Endothelial cell (in vitro differentiated cells): ENCODE results near the gene CIBAR2. TPM values are rescaled to one million over a fixed set of nuclear protein-coding genes. Genes with fewer than 3 reads are reported as not detected.

Experiments used
- DNase-seq: peaks from one replicate; pipeline ENCODE4 v3.0.0; 2021; ENCODE audit warnings: low spot score
- H3K27ac Mint-ChIP-seq: one replicate; pipeline ENCODE4 v1.8.0; 2021; ENCODE audit warnings: mixed read lengths, inconsistent platforms; ENCODE audit not compliant: unreplicated experiment
- H3K27me3 Mint-ChIP-seq: one replicate; pipeline ENCODE4 v1.8.0; 2021; ENCODE audit warnings: mild to moderate bottlenecking, moderate library complexity, mixed read lengths, inconsistent platforms; ENCODE audit not compliant: unreplicated experiment
- H3K36me3 Mint-ChIP-seq: one replicate; pipeline ENCODE4 v1.8.0; 2021; ENCODE audit warnings: mild to moderate bottlenecking, low read depth, mixed read lengths, inconsistent platforms; ENCODE audit not compliant: unreplicated experiment
- H3K4me1 Mint-ChIP-seq: one replicate; pipeline ENCODE4 v1.8.0; 2021; ENCODE audit warnings: mild to moderate bottlenecking, mixed read lengths, inconsistent platforms; ENCODE audit not compliant: unreplicated experiment
- H3K4me3 Mint-ChIP-seq: one replicate; pipeline ENCODE4 v1.8.0; 2021; ENCODE audit warnings: mild to moderate bottlenecking, mixed read lengths, inconsistent platforms; ENCODE audit not compliant: unreplicated experiment
- H3K9me3 Mint-ChIP-seq: one replicate; pipeline ENCODE4 v1.8.0; 2021; ENCODE audit warnings: mixed read lengths, inconsistent platforms; ENCODE audit not compliant: unreplicated experiment
- total RNA-seq: library from RNA; stranded (reverse); fragmentation: NEBNext Ultra II Directional; extraction: Animal tissue kit (Norgen Biotek cat#: 25700); gene quantifications from one replicate; pipeline ENCODE4 v1.2.1, GENCODE V29; 2021; ENCODE audit not compliant: unreplicated experiment
- TF ChIP-seq, protein P1 (sequence below): fragments of 200-600 bp; sonication (generic); IDR thresholded peaks from one replicate; pipeline ENCODE4 v1.5.0; 2021; ENCODE audit warnings: antibody characterized with exemption; ENCODE audit not compliant: unreplicated experiment

Gene CIBAR2
- total RNA-seq, 1 donor from 2014 or later: not detected

DNA sequence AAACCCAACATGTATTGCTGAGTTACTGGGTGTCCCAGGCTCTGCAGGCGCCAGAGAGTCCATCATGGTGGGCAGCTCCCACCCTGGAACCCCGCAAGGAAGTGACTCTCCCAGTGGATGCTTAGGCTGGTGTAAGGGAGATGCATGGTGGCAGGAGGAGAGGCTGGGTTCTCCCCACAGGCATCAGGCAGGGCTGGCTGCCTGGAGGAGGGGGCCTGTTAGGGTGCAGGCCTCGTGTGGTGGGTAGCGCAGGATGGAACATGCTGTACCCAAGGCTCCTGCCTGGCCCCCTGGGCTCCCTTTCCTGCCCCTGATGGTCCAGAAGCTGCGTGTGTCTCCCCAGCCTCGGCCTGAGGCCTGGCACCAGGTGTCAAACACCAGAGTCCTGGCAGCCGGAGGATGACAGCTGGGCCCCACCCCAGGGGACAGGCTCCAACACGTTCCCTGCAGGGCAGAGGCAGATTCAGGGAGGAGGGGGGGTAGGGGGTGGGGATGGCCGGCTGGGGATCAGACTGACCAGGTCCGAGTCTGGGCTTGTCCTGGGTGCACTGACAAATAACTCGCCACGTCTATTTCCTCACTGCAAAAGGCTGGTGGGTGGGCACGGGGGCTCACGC, 40.2 kb upstream of the CIBAR2 start:
- TF ChIP-seq, protein P1, sequence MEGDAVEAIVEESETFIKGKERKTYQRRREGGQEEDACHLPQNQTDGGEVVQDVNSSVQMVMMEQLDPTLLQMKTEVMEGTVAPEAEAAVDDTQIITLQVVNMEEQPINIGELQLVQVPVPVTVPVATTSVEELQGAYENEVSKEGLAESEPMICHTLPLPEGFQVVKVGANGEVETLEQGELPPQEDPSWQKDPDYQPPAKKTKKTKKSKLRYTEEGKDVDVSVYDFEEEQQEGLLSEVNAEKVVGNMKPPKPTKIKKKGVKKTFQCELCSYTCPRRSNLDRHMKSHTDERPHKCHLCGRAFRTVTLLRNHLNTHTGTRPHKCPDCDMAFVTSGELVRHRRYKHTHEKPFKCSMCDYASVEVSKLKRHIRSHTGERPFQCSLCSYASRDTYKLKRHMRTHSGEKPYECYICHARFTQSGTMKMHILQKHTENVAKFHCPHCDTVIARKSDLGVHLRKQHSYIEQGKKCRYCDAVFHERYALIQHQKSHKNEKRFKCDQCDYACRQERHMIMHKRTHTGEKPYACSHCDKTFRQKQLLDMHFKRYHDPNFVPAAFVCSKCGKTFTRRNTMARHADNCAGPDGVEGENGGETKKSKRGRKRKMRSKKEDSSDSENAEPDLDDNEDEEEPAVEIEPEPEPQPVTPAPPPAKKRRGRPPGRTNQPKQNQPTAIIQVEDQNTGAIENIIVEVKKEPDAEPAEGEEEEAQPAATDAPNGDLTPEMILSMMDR: no peak
- peaks cover 7% of the 10 kb centered on the region for H3K27me3 Mint-ChIP-seq
- no peaks in the 10 kb centered on the region for H3K9me3 Mint-ChIP-seq
- peaks cover 21% of the 10 kb centered on the region for H3K4me1 Mint-ChIP-seq
- no peak overlapping the region for H3K27ac Mint-ChIP-seq
- no peak for DNase-seq
- H3K4me3 Mint-ChIP-seq: no peak overlapping the region
- peaks cover 7% of the 10 kb centered on the region for H3K36me3 Mint-ChIP-seq

DNA sequence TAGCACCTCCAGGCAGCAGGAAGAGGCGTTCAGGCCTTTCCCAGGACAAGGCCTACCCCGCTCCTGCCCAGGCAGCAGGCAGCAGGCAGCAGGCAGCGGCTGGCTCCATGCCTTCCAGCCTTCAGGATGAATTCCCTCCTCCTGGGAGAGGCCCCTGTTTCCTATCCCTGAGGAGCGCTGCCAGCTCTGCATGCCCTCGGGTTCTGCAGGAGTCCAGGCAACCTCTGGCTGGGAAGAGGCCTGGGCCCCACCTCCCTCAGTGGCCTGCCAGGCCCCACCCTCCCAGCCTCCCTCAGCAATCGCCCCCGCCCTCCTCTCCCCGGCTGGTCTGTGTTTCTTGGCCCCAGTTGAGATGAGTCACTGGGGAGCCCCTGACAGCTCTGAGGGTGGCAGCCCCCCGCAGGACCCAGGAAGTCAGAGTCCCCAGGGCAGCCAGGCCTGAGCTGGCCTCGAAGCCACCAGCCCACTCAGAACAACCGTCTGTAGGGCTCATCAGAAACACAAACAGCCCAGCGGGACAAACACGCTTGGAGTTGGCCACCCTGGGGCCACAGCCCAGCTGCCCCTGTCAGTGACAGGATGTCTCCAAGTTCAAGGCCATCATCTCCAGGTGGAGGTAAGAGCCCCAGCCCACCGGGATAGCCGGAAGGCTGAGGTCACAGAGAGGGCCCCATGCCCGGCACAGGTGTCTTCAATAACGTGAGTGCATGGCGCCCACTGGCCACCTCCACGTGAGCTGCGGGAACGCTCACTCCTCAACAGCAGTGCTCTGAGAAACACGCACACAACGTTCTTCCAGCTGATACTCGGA, 39.5 kb upstream of the CIBAR2 start:
- Mint-ChIP-seq H3K36me3 (peaks cover 2% of the 10 kb centered on the region), H3K27me3 (peaks cover 3% of the 10 kb centered on the region), H3K4me1 (peaks cover 21% of the 10 kb centered on the region), H3K27ac (no peak overlapping the region), H3K4me3 (no peak overlapping the region), H3K9me3 (no peaks in the 10 kb centered on the region)
- TF ChIP-seq, protein P1: no peak
- DNase-seq: no peak

DNA sequence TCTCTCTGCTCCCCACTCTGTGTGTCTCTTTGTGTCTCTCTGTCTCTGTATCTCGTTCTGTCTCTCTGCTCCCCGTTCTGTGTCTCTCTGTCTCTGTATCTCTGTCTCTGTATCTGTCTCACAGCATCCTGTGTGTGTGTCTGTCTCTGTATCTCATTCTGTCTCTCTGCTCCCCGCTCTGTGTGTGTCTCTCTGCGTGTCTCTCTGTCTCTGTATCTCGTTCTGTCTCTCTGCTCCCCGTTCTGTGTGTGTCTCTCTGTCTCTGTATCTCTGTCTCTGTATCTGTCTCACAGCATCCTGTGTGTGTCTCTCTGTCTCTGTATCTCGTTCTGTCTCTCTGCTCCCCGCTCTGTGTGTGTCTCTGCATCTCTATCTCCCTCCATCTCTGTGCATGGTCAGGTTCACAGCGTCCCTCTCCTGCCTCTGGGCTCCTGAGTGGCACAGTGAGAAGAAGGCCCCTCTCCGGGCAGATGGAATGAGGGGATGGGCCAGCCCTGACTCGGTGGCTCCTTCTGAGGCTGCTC, 38.9 kb upstream of the CIBAR2 start:
- Mint-ChIP-seq H3K27ac (no peak overlapping the region), H3K27me3 (peaks cover 2% of the 10 kb centered on the region), H3K4me1 (peaks cover 26% of the 10 kb centered on the region), H3K9me3 (no peaks in the 10 kb centered on the region), H3K4me3 (no peak overlapping the region), H3K36me3 (no peaks in the 10 kb centered on the region)
- TF ChIP-seq, protein P1: no peak
- no peak for DNase-seq

DNA sequence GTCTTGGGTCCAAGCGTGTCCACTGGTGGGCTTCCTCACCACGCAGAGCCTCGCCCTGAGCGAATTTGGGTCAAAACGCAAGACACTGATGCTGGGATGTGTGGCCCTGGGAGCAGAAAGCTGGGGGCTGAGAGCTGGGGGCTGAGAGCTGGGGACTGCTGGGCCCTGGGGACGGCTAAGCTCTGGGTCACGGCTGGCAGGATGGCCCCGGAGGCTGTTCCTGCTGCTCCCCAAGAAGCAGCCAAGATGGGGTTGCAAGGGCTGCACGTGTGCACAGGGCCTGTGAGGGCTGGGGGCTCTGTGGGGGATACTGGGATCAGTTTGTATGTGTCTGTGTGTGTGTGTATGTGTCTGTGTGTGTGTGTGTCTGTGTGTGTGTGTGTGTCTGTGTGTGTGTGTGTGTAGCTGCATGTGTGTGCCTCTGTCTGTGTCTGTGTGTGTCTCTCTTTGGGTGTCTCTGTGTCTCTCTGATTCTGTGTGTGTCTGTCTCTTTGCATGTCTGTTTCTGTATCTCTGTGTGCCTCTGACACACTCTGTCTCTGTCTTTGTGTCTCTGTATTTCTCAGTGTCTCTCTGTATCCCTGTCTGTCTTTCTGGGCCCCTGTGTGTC, 38.2 kb upstream of the CIBAR2 start:
- no peak for DNase-seq
- Mint-ChIP-seq H3K4me1 (peaks cover 32% of the 10 kb centered on the region), H3K4me3 (no peak overlapping the region), H3K27ac (peak overlapping the region; percentile 22), H3K27me3 (peaks cover 3% of the 10 kb centered on the region), H3K9me3 (no peaks in the 10 kb centered on the region), H3K36me3 (no peaks in the 10 kb centered on the region)
- TF ChIP-seq, protein P1: no peak

DNA sequence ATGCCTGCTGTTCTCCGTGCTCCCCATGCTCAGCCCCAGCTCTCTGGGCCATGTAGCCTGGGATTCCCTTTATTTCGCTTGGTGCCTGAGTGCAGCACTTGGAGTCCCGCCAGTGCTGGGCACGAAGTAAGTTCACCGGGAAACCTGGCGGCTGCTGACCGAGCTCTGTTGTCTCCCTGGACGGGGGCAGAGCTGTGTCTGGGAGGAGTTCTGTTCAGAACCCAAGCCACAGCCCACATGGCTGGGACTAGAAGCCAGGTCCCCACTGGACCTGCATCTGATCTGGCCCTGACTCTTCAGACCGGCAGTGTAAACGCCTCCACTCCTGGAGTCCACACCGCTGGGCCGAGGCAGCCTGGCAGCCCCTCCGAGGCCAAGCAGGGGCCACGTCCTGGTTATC, 37.5 kb upstream of the CIBAR2 start:
- Mint-ChIP-seq H3K36me3 (no peaks in the 10 kb centered on the region), H3K9me3 (no peaks in the 10 kb centered on the region), H3K4me1 (peaks cover 36% of the 10 kb centered on the region), H3K4me3 (no peak overlapping the region), H3K27ac (no peak overlapping the region), H3K27me3 (peaks cover 5% of the 10 kb centered on the region)
- DNase-seq: no peak
- TF ChIP-seq, protein P1: no peak
